GM18907 (cell line): ENCODE measurements around the gene ANO10.
"Not testable (repeated sequence)": the region's sequence is repeated elsewhere in the genome, so short reads cannot be mapped to it uniquely, and the experiment has no call there.

Source experiments
- ATAC-seq: cut with Tn5 transposase; IDR thresholded peaks from one replicate; pipeline ENCODE4 v1.9.1; 2021; ENCODE audit warnings: mild to moderate bottlenecking, moderate library complexity; ENCODE audit not compliant: unreplicated experiment

The ANO10 gene

GRCh38 chr3:43356033-43356432 is 265.8 kb downstream of the ANO10 start:
- ATAC-seq: not testable (repeated sequence)

DNA sequence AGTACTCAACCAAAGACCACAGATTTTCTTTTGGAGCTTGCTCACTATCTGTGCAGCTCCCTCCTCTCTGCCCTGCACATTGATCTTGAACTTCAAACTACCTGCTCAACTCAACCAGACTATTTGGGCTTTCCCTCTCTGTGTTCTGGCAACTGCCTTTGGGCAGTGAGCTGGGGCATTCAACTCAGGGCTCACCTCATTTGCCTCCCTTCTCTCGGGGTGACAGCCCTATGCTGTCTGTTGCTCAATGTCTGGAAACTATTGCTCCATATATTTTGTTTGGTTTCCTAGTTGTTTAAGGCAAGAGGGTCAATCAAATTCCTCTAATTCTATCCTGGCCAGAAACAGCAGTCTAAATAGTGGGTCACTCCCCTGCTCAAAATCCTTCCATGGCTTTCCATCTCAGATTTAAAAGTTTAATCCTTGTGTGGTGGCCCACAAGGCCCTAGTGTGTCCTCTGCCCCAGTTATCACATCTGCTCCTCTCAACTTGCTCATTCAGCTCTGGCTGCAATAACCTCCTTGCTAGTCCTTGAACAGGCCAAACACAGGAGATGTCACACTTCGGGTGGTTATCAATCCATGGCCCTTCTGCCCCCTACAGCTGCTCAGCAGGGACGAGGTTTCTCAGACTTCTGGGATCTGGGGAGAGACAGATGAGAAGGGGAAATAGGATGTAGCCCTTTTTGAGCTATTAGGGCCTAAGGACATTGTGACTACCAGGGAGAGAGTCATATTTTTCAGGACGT is 267.7 kb downstream of the ANO10 start:
- no peak for ATAC-seq

DNA sequence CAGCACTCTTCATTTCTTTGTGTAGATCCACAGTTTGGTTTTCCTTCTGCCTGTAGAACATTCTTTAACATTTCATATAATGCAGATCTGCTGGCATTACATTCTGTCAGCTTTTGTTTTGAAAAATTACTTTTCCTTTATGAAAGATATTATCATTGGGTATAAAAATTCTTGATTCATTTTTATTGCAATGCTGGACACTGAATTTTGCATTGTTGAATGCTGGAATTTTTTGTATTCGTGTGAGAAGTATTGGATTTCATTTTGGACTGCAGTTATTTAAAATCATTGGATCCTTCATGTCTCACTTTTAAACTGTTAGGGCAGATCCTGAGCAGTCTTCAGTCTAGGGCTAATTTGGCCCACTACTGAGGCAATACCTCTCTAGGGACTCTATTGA is 268.4 kb downstream of the ANO10 start:
- ATAC-seq: no peak

GRCh38 chr3:43349716-43350115 is 272.1 kb downstream of the ANO10 start:
- no peak for ATAC-seq

- ATAC-seq: no peak
Measured at GRCh38 chr3:43348852-43349574, 272.8 kb downstream of the ANO10 start.

DNA sequence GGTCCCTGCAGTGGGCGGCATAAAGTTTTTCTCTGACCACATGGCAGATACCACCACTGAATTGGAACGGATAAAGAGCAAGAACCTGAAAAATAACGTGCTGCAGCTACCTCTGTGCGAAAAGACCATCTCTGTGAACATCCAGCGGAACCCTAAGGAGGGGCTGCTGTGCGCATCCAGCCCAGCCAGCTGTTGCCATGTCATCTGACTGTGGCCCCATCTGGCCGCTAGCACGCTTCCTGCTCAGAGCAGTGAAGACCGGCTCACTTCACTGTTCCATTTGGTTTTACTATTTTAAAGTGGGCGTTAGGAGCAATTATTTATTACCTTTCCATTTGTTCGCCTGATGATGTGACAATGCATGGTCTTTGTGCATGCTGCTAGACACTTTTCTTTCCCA is 273.5 kb downstream of the ANO10 start:
- ATAC-seq: no peak

DNA sequence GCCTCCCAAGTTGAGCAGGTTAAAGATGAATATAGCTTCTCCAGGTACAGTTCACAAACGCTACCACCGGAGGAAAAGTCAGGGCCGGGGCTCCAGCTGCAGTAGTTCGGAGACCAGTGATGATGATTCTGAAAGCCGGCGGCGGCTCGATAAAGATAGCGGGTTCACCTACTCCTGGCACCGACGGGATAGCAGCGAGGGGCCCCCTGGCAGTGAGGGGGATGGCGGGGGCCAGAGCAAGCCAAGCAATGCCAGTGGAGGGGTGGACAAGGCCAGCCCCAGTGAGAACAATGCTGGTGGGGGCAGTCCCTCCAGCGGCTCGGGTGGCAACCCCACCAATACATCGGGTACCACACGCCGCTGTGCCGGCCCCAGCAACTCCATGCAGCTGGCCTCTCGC is 274.0 kb downstream of the ANO10 start:
- no peak for ATAC-seq

- no peak for ATAC-seq
Measured at GRCh38 chr3:43346978-43347749, 274.6 kb downstream of the ANO10 start.

- ATAC-seq: no peak
Measured at GRCh38 chr3:43345877-43346276, 275.9 kb downstream of the ANO10 start.

GRCh38 chr3:43345246-43345645 is 276.6 kb downstream of the ANO10 start:
- ATAC-seq: no peak

GRCh38 chr3:43344520-43344919 is 277.3 kb downstream of the ANO10 start:
- no peak for ATAC-seq

GRCh38 chr3:43343815-43344214 is 278.0 kb downstream of the ANO10 start:
- no peak for ATAC-seq

DNA sequence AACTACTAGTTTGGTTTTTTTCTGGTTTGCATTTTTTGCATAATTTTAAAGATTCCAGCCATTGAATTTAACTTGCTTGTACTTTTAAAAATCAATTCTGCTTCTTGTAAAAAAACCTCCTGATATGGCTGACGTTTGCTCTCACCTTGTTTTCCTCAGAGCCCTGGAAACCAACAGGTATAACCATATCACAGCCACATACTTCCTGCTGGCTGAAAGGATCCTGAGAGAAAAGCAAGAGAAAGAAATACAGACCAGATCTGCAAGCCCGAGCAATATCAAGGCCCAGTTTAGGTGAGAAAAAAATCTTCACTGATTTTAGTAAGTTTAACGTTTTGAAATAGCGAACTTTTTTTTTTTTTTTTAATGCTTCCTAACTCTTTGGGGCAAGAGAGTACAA is 278.6 kb downstream of the ANO10 start:
- ATAC-seq: no peak

DNA sequence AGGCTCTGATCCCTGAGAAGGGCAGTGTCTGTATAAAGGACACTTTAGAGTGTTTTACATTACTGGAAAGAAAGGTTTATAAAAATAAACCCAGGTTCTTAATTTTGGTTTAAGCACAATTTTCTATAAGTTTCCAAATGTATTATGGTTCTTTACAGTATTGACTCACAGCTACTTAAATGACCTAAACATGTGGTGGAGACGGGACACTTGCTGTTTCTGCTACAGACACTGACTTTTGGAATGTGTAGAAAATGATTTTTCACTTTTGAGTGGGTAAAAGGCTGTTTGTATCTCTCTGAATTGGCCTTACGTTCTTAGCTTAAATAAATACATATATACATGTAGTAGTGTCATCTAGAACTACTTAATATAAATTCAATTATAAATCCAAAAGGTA is 280.0 kb downstream of the ANO10 start:
- ATAC-seq: no peak

- no peak for ATAC-seq
Measured at GRCh38 chr3:43340403-43340802, 281.4 kb downstream of the ANO10 start.

DNA sequence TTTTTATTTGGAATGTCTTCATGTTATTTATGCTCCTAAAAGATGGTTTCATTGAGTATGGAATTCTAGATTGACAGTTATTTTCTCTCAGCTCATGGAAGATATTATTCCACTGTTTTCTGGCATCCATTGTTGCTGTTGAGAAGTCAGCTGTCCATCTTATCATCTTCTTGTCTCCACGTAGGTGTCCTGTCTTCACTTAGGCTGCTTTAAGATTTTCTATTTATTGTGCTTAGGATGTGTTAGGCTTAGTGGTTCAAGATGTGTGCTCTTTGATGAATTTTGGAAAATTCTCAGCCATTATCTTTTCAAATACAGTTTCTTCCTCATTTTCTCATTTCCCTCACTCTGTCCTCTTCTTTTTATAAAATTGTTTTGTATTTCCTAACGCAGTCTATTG is 283.5 kb downstream of the ANO10 start:
- no peak for ATAC-seq

GRCh38 chr3:43335799-43336198 is 286.0 kb downstream of the ANO10 start:
- no peak for ATAC-seq

DNA sequence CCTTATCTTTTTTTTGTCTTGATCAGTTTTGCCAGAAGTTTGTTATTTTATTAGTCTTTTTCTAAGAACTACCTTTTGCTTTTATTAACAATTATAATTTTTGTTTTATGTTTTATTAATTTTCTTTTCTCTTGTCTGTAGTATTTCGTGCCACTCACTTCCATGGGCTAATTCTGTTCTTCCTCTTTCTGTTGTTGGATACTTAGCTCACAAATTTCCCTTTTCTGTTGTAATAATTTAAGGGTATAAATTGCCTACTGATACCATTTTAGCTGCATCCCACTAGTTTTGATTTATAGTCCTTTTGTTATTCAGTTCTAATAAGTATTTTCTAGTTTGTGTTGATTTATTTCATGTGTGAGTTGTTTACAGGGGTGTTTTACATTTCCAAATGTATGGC is 286.8 kb downstream of the ANO10 start:
- no peak for ATAC-seq

DNA sequence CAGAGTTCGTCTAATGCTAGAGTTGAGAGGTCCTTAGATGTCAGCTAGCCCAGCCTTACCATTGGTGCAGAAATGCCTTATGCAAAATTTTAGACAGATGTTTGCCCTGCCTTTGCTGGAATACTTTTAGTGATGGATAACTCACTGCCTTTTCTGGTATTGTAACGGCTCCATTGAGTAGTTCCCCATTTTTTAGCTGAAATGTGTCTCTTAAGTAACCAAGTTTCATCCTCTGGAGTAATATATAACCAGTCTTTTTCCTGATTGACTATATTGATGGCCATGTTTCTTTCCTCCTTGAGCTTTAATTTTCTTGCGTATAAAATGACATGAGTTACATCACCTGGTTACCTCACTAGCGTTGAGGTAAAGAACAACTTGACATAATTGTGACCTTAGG is 290.4 kb downstream of the ANO10 start:
- no peak for ATAC-seq

GRCh38 chr3:43330981-43331380 is 290.8 kb downstream of the ANO10 start:
- ATAC-seq: no peak

DNA sequence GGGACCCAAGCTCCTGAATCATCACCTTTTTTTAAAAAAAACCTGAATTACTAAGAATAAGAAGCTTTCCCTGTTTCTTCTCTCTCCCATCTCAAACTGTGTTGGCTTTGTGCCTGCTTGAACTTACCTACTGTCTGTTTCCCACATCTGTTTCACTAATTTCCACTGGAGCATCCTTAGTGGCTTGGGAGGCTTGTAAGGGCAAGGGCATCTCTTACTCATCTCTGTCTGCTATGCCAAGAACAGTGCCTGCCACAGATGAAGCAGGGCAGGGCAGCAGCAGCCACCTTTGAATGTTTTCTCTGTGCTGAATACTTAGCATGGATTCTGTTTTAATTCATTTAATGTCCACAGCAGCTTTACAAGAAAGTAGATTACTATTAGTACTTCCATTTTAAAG is 293.2 kb downstream of the ANO10 start:
- no peak for ATAC-seq

DNA sequence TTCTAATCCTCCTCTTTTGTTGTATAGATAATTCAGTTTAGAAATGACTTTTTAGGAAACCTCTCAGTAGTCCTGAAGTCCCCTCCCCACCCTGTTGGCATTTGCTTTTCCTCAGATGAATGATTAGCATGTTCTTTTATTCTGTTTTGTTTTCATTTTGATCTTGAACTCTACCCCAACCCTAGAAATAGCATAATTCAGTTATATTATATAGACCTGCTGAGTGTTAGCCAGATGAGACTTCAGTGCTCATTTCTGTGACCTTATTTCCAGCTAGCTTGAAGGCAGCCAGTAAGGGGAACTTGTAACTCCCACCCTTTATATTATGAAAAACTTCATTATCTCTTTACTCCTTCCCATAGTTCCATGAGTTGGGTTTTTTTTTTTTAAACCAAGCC is 294.2 kb downstream of the ANO10 start:
- no peak for ATAC-seq
